SKM-1 treated with dmso at 0.1 percent for 144 hours (cell line): Measurements from ENCODE around the gene RRM2.
"Not testable (repeated sequence)": the region's sequence is repeated elsewhere in the genome, so short reads cannot be mapped to it uniquely, and the experiment has no call there.

Experiments
- DNase-seq: peaks from one replicate; lab custom pipeline; 2025; ENCODE audit not compliant: unreplicated experiment; lab: John Stamatoyannopoulos, UW

RRM2 gene

GRCh38 chr2:10091182-10091888 is 31.2 kb upstream of the RRM2 start:
- no peak for DNase-seq

- not testable (repeated sequence) for DNase-seq
Observed at GRCh38 chr2:10091889-10092244, 30.7 kb upstream of the RRM2 start.

- no peak for DNase-seq
Observed at GRCh38 chr2:10094271-10094814, 28.2 kb upstream of the RRM2 start.

GRCh38 chr2:10095175-10095574 is 27.4 kb upstream of the RRM2 start:
- no peak for DNase-seq

- no peak for DNase-seq
Observed at GRCh38 chr2:10096641-10097040, 25.9 kb upstream of the RRM2 start.

GRCh38 chr2:10097352-10098148 is 25.0 kb upstream of the RRM2 start:
- DNase-seq: peak; percentile 34

GRCh38 chr2:10101491-10101890 is 21.0 kb upstream of the RRM2 start:
- DNase-seq: no peak

- no peak for DNase-seq
Observed at GRCh38 chr2:10103179-10103578, 19.4 kb upstream of the RRM2 start.

- not testable (repeated sequence) for DNase-seq
Observed at GRCh38 chr2:10104906-10105305, 17.6 kb upstream of the RRM2 start.

GRCh38 chr2:10109311-10109710 is 13.2 kb upstream of the RRM2 start:
- no peak for DNase-seq

- DNase-seq: no peak
Observed at GRCh38 chr2:10119027-10119325, 3.6 kb upstream of the RRM2 start.

- no peak for DNase-seq
Observed at GRCh38 chr2:10119601-10120157, 2.9 kb upstream of the RRM2 start.

- peak; percentile 88 for DNase-seq
Observed at GRCh38 chr2:10120158-10120876, 2.2 kb upstream of the RRM2 start.

GRCh38 chr2:10120877-10121574 is 1.5 kb upstream of the RRM2 start:
- DNase-seq: no peak

- no peak for DNase-seq
Observed at GRCh38 chr2:10123281-10123680, 742 bp downstream of the RRM2 start.

GRCh38 chr2:10124538-10125045 is 2.1 kb downstream of the RRM2 start:
- DNase-seq: peak; percentile 82

GRCh38 chr2:10125842-10126631 is 3.5 kb downstream of the RRM2 start:
- DNase-seq: no peak

GRCh38 chr2:10126632-10127026 is 4.1 kb downstream of the RRM2 start:
- no peak for DNase-seq

- no peak for DNase-seq
Observed at GRCh38 chr2:10128420-10128819, 5.9 kb downstream of the RRM2 start.

- DNase-seq: no peak
Observed at GRCh38 chr2:10129490-10129889, 7.0 kb downstream of the RRM2 start.
